GM12873 (cell line): ENCODE results near the gene FOXO4.

Experiments used
- TF ChIP-seq, protein P1 (sequence below): IDR thresholded peaks from 2 replicates; pipeline ENCODE4 v1.5.1; 2012; ENCODE audit warnings: low read depth, mild to moderate bottlenecking, moderate library complexity, low read length, control low read depth; ENCODE audit not compliant: insufficient read depth; ENCODE audit errors: missing control alignments

The FOXO4 gene

DNA sequence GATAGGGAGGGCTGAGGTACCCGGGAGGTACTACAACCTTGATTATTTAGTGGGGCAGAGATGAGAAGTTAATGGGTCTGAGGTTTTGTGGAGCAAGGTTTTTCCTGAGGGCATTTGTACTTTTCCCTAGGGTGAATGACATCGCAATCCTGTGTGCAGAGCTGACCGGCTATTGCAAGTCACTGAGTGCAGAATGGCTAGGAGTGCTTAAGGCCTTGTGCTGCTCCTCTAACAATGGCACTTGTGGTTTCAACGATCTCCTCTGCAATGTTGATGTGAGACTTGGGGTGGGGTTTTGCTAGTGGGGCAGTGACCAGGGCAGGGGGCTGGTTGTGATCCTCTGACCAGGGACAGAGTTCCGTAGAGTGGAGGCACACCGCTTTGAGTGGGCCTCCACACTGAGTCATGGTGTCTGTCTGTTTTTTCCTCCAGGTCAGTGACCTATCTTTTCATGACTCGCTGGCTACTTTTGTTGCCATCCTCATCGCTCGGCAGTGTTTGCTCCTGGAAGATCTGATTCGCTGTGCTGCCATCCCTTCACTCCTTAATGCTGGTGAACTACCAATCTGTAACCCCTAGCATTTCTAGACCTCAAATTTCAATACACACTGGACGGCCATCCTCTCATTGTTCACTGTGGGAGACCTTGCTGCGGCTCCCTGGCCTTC is 32.6 kb downstream of the FOXO4 start:
- TF ChIP-seq, protein P1, sequence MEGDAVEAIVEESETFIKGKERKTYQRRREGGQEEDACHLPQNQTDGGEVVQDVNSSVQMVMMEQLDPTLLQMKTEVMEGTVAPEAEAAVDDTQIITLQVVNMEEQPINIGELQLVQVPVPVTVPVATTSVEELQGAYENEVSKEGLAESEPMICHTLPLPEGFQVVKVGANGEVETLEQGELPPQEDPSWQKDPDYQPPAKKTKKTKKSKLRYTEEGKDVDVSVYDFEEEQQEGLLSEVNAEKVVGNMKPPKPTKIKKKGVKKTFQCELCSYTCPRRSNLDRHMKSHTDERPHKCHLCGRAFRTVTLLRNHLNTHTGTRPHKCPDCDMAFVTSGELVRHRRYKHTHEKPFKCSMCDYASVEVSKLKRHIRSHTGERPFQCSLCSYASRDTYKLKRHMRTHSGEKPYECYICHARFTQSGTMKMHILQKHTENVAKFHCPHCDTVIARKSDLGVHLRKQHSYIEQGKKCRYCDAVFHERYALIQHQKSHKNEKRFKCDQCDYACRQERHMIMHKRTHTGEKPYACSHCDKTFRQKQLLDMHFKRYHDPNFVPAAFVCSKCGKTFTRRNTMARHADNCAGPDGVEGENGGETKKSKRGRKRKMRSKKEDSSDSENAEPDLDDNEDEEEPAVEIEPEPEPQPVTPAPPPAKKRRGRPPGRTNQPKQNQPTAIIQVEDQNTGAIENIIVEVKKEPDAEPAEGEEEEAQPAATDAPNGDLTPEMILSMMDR: no peak

DNA sequence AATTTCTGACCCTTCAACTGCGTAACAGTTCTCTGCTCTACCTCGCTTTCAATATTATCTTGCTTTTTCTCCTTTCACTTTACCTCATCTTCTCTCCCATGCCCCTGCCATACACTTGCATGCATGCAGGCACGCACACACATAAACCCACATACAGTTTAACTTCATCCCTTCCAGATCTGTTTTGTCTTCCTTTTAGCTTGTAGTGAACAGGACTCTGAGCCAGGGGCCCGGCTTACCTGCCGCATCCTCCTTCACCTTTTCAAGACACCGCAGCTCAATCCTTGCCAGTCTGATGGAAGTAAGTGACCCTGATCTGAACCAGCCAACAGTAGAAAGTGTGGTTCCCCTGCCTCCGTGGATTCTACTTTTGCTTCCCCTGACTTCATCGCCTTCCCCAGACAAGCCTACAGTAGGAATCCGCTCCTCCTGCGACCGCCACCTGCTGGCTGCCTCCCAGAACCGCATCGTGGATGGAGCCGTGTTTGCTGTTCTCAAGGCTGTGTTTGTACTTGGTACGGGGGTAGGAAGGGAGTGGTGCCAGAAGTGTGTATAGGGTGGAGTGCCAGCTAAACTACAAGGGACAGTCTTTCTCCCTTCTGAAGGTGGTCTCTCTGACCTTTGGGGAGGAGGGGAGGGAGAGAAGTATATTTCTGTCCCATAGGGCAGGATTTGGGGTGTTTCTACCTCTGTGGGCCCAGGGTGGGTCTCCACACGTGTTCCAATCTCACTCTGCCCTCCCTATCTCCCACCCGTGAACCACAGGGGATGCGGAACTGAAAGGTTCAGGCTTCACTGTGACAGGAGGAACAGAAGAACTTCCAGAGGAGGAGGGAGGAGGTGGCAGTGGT is 33.5 kb downstream of the FOXO4 start:
- TF ChIP-seq, protein P1: peak; percentile 94

DNA sequence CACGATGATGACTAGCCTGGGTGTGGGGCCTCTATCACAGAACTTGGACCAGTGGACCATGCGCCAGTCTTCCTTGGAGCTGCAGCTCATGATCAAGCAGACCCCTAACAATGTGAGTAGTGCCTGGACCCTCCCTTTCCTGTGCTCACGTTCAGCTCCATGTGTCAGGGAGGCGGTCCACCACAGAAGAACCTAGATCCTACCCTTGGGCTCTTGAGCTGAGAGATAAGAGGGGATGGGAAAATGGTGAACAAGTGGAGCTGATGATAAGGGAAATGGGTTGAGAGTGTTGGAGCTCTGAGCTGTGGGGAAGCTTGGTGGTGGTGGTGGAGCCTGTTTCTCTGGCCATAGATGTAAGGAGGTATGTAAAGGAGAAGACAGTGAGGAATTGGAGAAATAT is 35.9 kb downstream of the FOXO4 start:
- TF ChIP-seq, protein P1: no peak

DNA sequence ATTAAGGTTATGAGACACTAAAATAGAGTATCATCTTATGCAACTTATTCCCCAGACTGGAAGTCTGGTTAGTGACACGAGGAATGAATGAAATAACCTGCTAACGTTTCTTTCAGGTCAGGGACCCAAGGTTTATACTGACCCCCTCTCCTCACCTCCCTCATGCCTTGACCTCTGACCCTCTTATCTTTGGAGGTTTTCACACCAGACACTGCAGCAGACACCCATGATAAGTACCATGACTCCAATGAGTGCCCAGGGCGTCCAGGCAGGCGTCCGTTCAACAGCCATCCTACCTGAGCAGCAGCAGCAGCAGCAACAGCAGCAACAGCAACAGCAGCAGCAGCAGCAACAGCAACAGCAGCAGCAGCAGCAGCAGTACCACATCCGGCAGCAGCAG is 44.8 kb downstream of the FOXO4 start:
- TF ChIP-seq, protein P1: no peak

DNA sequence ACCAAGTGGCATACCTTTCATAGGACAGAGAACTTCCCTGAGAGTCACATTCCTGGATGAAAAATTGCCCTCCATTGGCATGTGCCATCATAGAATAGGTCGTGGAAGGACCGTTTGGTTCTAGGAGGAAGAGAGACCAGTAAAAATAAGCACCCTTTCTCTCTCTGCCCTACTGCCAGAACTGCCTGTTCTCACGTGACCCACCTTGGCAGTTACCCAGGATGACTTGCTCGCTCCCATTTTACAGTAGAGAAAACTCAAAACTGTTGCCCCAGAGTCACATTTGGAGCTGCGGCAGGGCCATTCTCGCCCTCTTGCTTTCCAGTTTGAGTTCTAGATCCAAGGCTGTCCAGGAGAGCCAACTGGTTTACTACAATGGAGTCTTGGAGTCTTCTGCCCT is 47.9 kb downstream of the FOXO4 start:
- TF ChIP-seq, protein P1: no peak

DNA sequence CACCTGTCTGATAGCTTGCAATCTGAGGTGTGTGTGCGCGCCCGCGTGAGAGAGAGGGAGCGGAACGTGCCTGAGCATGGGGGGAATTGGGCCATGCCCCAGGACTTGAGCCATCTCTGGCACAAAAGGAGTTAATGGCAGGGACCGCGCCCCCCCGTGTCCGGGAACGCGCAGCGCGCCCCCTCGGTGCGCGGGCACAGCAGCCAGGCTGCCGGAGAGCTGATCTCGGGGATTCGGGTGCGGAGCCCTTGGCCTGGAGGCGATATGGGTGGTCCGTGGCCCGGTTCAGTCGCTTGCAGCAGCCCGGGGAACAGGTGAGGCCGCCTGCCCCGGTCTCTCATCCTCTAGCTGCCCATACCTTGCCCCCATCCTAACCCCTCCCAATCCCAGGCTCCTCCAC is 49.0 kb downstream of the FOXO4 start, which contains the start of gene NLGN3:
TSS of gene NLGN3 (plus strand) at position 191 of the 400 bp plus-strand sequence. CDS start 2,909 bp downstream, outside the sequence.
- TF ChIP-seq, protein P1: no peak
